ENCODE results near the gene ZFY.

DNA sequence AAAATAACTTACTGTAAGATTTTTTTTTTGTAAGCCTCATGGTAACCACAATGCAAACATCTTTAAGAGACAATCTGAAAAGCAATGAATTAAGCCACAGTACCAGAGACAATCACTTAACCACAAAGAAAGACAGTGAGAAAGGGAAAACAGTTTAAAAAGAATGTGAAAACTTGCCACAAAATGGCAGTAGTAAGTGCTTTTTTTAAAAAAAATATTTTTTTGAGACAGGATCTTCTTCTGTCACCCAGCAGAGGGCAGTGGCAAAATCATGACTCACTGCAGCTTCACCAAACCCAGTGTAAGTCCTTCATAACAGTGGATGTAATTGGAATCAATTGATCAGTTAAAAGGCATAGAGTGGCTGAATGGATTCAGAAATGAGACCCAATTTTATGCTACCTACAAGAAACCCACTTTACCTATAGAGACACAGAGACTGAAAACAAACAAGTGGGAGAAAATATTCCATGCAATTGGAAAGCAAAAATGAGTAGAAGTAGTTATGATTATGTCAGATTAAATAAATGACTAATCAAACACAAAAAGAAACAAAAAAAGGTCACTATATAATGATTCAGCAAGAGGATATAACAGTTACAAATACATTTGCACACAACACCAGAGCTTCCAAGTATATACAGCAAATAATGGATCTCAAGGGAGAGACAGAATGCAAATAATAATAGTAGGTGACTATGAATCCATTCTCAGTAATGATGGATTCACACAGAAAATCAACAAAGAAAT, 21.9 kb upstream of the ZFY start:
- no peak for TF ChIP-seq EZH2 (IDR thresholded peaks at IDR 0.05; ENCODE audit: borderline replicate concordance, insufficient read depth, low read depth, low read length, poor library complexity, severe bottlenecking)
- TF ChIP-seq, protein P1, sequence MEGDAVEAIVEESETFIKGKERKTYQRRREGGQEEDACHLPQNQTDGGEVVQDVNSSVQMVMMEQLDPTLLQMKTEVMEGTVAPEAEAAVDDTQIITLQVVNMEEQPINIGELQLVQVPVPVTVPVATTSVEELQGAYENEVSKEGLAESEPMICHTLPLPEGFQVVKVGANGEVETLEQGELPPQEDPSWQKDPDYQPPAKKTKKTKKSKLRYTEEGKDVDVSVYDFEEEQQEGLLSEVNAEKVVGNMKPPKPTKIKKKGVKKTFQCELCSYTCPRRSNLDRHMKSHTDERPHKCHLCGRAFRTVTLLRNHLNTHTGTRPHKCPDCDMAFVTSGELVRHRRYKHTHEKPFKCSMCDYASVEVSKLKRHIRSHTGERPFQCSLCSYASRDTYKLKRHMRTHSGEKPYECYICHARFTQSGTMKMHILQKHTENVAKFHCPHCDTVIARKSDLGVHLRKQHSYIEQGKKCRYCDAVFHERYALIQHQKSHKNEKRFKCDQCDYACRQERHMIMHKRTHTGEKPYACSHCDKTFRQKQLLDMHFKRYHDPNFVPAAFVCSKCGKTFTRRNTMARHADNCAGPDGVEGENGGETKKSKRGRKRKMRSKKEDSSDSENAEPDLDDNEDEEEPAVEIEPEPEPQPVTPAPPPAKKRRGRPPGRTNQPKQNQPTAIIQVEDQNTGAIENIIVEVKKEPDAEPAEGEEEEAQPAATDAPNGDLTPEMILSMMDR (IDR thresholded peaks at IDR 0.05), result peak; percentile 37

Measured in B cell (primary cell).